ENCODE data around the gene CDKN2D. TPM values are rescaled to one million over a fixed set of nuclear protein-coding genes. Genes with fewer than 3 reads are reported as not detected.

CDKN2D gene
- total and polyA plus RNA-seq, 10 of the 15 experiments (the other 5 are each of a cell fraction or from before 2014, with no cell fraction given): 0.53 to 17.2 (median 6.7) TPM

- in situ Hi-C loops (cut with MboI) (no loop called here), intact Hi-C loops (cut with micrococcal nuclease; ENCODE audit: unreplicated experiment) (loop anchor here (5.0 kb wide), 1 partner anchor 39 kb away; no protein-coding TSS in a partner anchor)
- Histone ChIP-seq H3K4me1 (ENCODE audit: control insufficient read depth, insufficient read depth, low read length) (peaks cover 20% of the 10 kb centered on the region), H3K9ac (ENCODE audit: control insufficient read depth, insufficient read depth, low read length) (peak overlapping the region; percentile 96), H4K20me1 (ENCODE audit: control insufficient read depth, insufficient read depth) (no peaks in the 10 kb centered on the region), H2AFZ (ENCODE audit: control insufficient read depth, low read depth, low read length) (peak overlapping the region; percentile 51), H3K79me2 (ENCODE audit: control insufficient read depth, insufficient read depth, low read length) (peaks cover 38% of the 10 kb centered on the region), H3K27me3 (replicated peaks in 1 of 2; ENCODE audit: control insufficient read depth in 2 of 2, insufficient read depth in 2 of 2, low read length in 1 of 2) (no peaks in the 10 kb centered on the region), H3K27ac (ENCODE audit: control insufficient read depth, insufficient read depth) (peak overlapping the region; percentile 98), H3K4me2 (ENCODE audit: control insufficient read depth, insufficient read depth) (peak overlapping the region; percentile 92), H3K9me3 (replicated peaks; ENCODE audit: control insufficient read depth, insufficient read depth, low read length) (no peaks in the 10 kb centered on the region), H3K4me3 (peak overlapping the region; percentile 98), H3K36me3 (ENCODE audit: control insufficient read depth in 2 of 2, insufficient read depth in 2 of 2, low read length in 1 of 2) (no peaks in the 10 kb centered on the region)
- WGBS (ENCODE audit: insufficient coverage, insufficient replicate concordance, low lambda C conversion rate, missing lambda C conversion rate): 1% methylated on average over 18 of the region's 19 CpGs
- FAIRE-seq: no peak
- ChIA-PET POLR2A (interaction anchor here (0.6 to 5.5 kb wide), 17 partner anchors 8 to 444 kb away, joined by 3 to 43 read pairs (median 3); partner anchors contain the start of genes KRI1 and QTRT1), CTCF (interaction anchor here (1.0 to 4.7 kb wide), 5 partner anchors 18 to 344 kb away, joined by 3 to 57 read pairs (median 10); no protein-coding TSS in a partner anchor), SMC1A (ENCODE audit: uncharacterized antibody, unreplicated experiment) (interaction anchor here (1.0 to 3.8 kb wide), 10 partner anchors 8 to 178 kb away, joined by 3 to 34 read pairs (median 8); no protein-coding TSS in a partner anchor), RAD21 (ENCODE audit: unreplicated experiment) (interaction anchor here (0.6 to 4.8 kb wide), 10 partner anchors 9 to 156 kb away, joined by 3 to 50 read pairs (median 6); partner anchors contain the start of gene QTRT1)
- peak; percentile 74 for ATAC-seq
- peak; percentile 70 for DNase-seq (ENCODE audit: low read depth, low spot score)
- BruUV-seq (replicated peaks): TSS peak; percentile 98
- TF ChIP-seq, protein P1, sequence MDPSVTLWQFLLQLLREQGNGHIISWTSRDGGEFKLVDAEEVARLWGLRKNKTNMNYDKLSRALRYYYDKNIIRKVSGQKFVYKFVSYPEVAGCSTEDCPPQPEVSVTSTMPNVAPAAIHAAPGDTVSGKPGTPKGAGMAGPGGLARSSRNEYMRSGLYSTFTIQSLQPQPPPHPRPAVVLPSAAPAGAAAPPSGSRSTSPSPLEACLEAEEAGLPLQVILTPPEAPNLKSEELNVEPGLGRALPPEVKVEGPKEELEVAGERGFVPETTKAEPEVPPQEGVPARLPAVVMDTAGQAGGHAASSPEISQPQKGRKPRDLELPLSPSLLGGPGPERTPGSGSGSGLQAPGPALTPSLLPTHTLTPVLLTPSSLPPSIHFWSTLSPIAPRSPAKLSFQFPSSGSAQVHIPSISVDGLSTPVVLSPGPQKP (IDR thresholded peaks at IDR 0.05; ENCODE audit: low read depth, low read length): no peak; the same call in 1 of the 2 replicates
- TF ChIP-seq CREB1 (IDR thresholded peaks at IDR 0.05; ENCODE audit: low read depth): peak; percentile 45; the same call in 1 of the 2 replicates
- 0 out of 2 replicates have a peak, but pooled peaks have one; percentile 12 for TF ChIP-seq HCFC1 (IDR thresholded peaks at IDR 0.05; ENCODE audit: low read length)
- TF ChIP-seq NR2F1 (conservative IDR thresholded peaks at IDR 0.05): peak; percentile 49; the same call in 1 of the 2 replicates
- TF ChIP-seq, protein P2, sequence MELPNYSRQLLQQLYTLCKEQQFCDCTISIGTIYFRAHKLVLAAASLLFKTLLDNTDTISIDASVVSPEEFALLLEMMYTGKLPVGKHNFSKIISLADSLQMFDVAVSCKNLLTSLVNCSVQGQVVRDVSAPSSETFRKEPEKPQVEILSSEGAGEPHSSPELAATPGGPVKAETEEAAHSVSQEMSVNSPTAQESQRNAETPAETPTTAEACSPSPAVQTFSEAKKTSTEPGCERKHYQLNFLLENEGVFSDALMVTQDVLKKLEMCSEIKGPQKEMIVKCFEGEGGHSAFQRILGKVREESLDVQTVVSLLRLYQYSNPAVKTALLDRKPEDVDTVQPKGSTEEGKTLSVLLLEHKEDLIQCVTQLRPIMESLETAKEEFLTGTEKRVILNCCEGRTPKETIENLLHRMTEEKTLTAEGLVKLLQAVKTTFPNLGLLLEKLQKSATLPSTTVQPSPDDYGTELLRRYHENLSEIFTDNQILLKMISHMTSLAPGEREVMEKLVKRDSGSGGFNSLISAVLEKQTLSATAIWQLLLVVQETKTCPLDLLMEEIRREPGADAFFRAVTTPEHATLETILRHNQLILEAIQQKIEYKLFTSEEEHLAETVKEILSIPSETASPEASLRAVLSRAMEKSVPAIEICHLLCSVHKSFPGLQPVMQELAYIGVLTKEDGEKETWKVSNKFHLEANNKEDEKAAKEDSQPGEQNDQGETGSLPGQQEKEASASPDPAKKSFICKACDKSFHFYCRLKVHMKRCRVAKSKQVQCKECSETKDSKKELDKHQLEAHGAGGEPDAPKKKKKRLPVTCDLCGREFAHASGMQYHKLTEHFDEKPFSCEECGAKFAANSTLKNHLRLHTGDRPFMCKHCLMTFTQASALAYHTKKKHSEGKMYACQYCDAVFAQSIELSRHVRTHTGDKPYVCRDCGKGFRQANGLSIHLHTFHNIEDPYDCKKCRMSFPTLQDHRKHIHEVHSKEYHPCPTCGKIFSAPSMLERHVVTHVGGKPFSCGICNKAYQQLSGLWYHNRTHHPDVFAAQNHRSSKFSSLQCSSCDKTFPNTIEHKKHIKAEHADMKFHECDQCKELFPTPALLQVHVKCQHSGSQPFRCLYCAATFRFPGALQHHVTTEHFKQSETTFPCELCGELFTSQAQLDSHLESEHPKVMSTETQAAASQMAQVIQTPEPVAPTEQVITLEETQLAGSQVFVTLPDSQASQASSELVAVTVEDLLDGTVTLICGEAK (IDR thresholded peaks at IDR 0.05; ENCODE audit: borderline replicate concordance): peak; percentile 36; the same call in 1 of the 2 replicates
- TF ChIP-seq DPF2 (IDR thresholded peaks at IDR 0.05): peak; percentile 39; the same call in 1 of the 2 replicates
- TF ChIP-seq POLR2A (IDR thresholded peaks at IDR 0.05; ENCODE audit: low read depth, low read length): peak; percentile 54; the same call in 1 of the 2 replicates
- TF ChIP-seq FOXM1 (IDR thresholded peaks at IDR 0.05; ENCODE audit: low read depth, low read length): 0 out of 2 replicates have a peak, but pooled peaks have one; percentile 27
- TF ChIP-seq CHD1 (IDR thresholded peaks at IDR 0.05; ENCODE audit: low read depth, low read length): no peak
- 0 out of 2 replicates have a peak, but pooled peaks have one; percentile 3 for TF ChIP-seq NKRF (conservative IDR thresholded peaks at IDR 0.05)
- TF ChIP-seq SMAD1 (IDR thresholded peaks at IDR 0.05; ENCODE audit: low read depth, partially characterized antibody): peak; percentile 67
- peak; percentile 23; the same call in 1 of the 2 replicates for TF ChIP-seq MAX (IDR thresholded peaks at IDR 0.05; ENCODE audit: low read depth, low read length)
- no peak for TF ChIP-seq SIX5 (IDR thresholded peaks at IDR 0.05; ENCODE audit: low read depth, low read length, severe bottlenecking)
- TF ChIP-seq BACH1 (IDR thresholded peaks at IDR 0.05; ENCODE audit: borderline replicate concordance): peak; percentile 23; the same call in 1 of the 2 replicates
Measured at GRCh38 chr19:10603084-10603872, 34.5 kb upstream of the CDKN2D start.

Data from GM12878 (cell line).